C4-2B (cell line): Measurements from ENCODE around the gene PLXNA2.

Experiments
- H3K27ac ChIP-seq: fragments of 450-650 bp; 2 replicates; pipeline ENCODE4 v1.5.1; 2017
- CTCF ChIP-seq: fragments of 450-650 bp; conservative IDR thresholded peaks from 2 replicates; pipeline ENCODE4 v1.5.1; 2017; ENCODE audit warnings: mild to moderate bottlenecking
- ZFX ChIP-seq: fragments of 450-650 bp; IDR thresholded peaks from 2 replicates; pipeline ENCODE4 v1.6.1; 2017

PLXNA2 gene

GRCh38 chr1:208254376-208254775, 10.2 kb upstream of the PLXNA2 start:
- H3K27ac ChIP-seq: no peak overlapping the region
- TF ChIP-seq CTCF (no peak), ZFX (no peak)

GRCh38 chr1:208252836-208253576, 8.8 kb upstream of the PLXNA2 start:
- no peak overlapping the region for H3K27ac ChIP-seq
- no peak for TF ChIP-seq CTCF
- no peak for TF ChIP-seq ZFX

GRCh38 chr1:208251911-208252835, 8.0 kb upstream of the PLXNA2 start:
- no peak overlapping the region for H3K27ac ChIP-seq
- peak; percentile 86 for TF ChIP-seq CTCF
- no peak for TF ChIP-seq ZFX

GRCh38 chr1:208251015-208251414, 6.8 kb upstream of the PLXNA2 start:
- no peak overlapping the region for H3K27ac ChIP-seq
- TF ChIP-seq ZFX (no peak), CTCF (no peak)

GRCh38 chr1:208250613-208251012, 6.4 kb upstream of the PLXNA2 start:
- no peak overlapping the region for H3K27ac ChIP-seq
- TF ChIP-seq ZFX (no peak), CTCF (no peak)

GRCh38 chr1:208248991-208249696, 5.0 kb upstream of the PLXNA2 start:
- no peak overlapping the region for H3K27ac ChIP-seq

More at GRCh38 chr1:208248991-208249696, 5.0 kb upstream of the PLXNA2 start:
- no peak for TF ChIP-seq CTCF
- no peak for TF ChIP-seq ZFX
